ENCODE results near the gene TNS2. TPM values are rescaled to one million over a fixed set of nuclear protein-coding genes. Genes with fewer than 3 reads are reported as not detected.

TNS2 gene
- total and polyA plus RNA-seq, 2 donors (not counting 1 experiment from before 2014, with no cell fraction given) = 0.60 to 1.3 TPM

DNA sequence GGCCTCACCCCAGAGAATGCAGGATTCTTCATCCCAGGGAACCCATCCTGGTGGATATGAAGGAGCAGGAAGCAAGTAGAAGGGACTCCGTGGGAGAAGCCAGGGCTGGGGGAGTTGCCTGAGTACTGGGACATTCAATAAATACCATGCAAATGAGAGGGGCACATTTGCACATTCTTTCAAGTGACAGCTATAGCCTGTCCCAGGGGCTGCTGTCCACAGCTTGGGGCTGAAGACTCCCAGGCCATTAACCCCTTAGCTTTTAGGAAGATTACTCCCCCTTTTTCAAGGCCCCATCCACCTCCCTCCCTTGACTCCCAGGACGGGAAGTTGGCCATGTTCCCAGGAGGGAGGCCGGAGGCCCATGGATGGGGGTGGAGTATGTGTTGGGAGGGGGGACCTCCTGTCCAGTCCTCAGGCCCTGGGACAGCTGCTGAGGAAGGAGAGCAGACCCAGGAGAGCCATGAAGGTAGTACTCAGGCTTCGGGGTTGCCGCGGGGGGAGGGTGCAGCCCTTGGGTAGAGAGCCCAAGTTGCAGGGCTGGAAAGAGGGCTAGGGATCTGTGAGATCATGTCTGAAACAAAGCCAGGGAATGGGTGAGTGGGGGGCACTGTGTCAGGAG, 974 bp upstream of the TNS2 start:
- no peak overlapping the region for H3K4me3 ChIP-seq (ENCODE audit: control extremely low read depth in 1 of 5, extremely low read depth in 1 of 5, insufficient read depth in 1 of 5, low read depth in 2 of 5, low read length in 4 of 5)
- H4K20me1 ChIP-seq (ENCODE audit: control insufficient read depth, insufficient read depth, low read length, poor library complexity, severe bottlenecking) = no peaks in the 10 kb centered on the region
- H2AFZ ChIP-seq (ENCODE audit: insufficient read depth, low read depth, low read length, poor library complexity, severe bottlenecking) = no peak overlapping the region
- intact Hi-C loops (cut with micrococcal nuclease) = no loop called here
- peak overlapping the region; percentile 79 for H3K27ac Mint-ChIP-seq
- ChIA-PET CTCF (interaction anchor here (2.0 to 3.2 kb wide), 3 partner anchors 10 to 19 kb away, joined by 7 to 17 read pairs (median 7); no protein-coding TSS in a partner anchor), POLR2A (no interaction called here)
- no peak overlapping the region for H3K9ac ChIP-seq (ENCODE audit: low read length)
- peak overlapping the region; percentile 41 for H3K4me3 Mint-ChIP-seq
- DNase-seq (no peak), ATAC-seq (ENCODE audit: low read depth) (no peak)
- H3K27me3 ChIP-seq (replicated peaks in 1 of 4; ENCODE audit: control extremely low read depth in 1 of 4, control insufficient read depth in 3 of 4, insufficient read depth in 4 of 4, low read length in 3 of 4) = peaks cover 0 to 2% (median 0%) of the 10 kb centered on the region in 4 experiments
- no peak overlapping the region for H3K27ac ChIP-seq (ENCODE audit: low read length in 2 of 2)
- no peaks in the 10 kb centered on the region for H3K79me2 ChIP-seq (ENCODE audit: control insufficient read depth, insufficient read depth, low read length)
- TF ChIP-seq CTCF (IDR thresholded peaks at IDR 0.05) = no peak
- TF ChIP-seq EZH2 (IDR thresholded peaks at IDR 0.05; ENCODE audit: borderline replicate concordance, insufficient read depth, low read depth, low read length, poor library complexity, severe bottlenecking) = no peak
- H3K9me3 Mint-ChIP-seq (ENCODE audit: insufficient read depth) = no peaks in the 10 kb centered on the region
- peaks cover 13% of the 10 kb centered on the region for H3K4me1 Mint-ChIP-seq
- no peaks in the 10 kb centered on the region for H3K27me3 Mint-ChIP-seq
- peaks cover 18 to 24% of the 10 kb centered on the region in 2 donors for H3K4me1 ChIP-seq (ENCODE audit: control insufficient read depth in 2 of 2, insufficient read depth in 2 of 2, low read length in 2 of 2)
- H3K4me2 ChIP-seq (replicated peaks; ENCODE audit: low read depth, low read length, poor library complexity, severe bottlenecking) = no peak overlapping the region
- H3K36me3 ChIP-seq (replicated peaks in 1 of 2; ENCODE audit: control extremely low read depth in 1 of 2, control insufficient read depth in 1 of 2, extremely low read depth in 1 of 2, insufficient read depth in 2 of 2, low read length in 1 of 2) = no peaks in the 10 kb centered on the region
- WGBS (ENCODE audit: insufficient coverage) = 92% methylated on average over 5 of the region's 6 CpGs
- H3K9me3 ChIP-seq (ENCODE audit: control extremely low read depth in 1 of 3, control insufficient read depth in 2 of 3, insufficient read depth in 1 of 3, low read length in 2 of 3) = no peaks in the 10 kb centered on the region

GRCh38 chr12:53050426-53051057, 677 bp downstream of the TNS2 start:
- 100% methylated on average over 2 of the region's 2 CpGs for WGBS (ENCODE audit: insufficient coverage)

More at GRCh38 chr12:53050426-53051057, 677 bp downstream of the TNS2 start:
- H3K27me3 ChIP-seq (replicated peaks in 1 of 4; ENCODE audit: control extremely low read depth in 1 of 4, control insufficient read depth in 3 of 4, insufficient read depth in 4 of 4, low read length in 3 of 4) = peaks cover 0 to under 1% (median 0%) of the 10 kb centered on the region in 4 experiments
- Mint-ChIP-seq H3K27me3 (no peaks in the 10 kb centered on the region), H3K27ac (no peak overlapping the region), H3K9me3 (ENCODE audit: insufficient read depth) (no peaks in the 10 kb centered on the region), H3K4me1 (peaks cover 21% of the 10 kb centered on the region), H3K4me3 (no peak overlapping the region)
- H3K4me3 ChIP-seq (ENCODE audit: control extremely low read depth in 1 of 5, extremely low read depth in 1 of 5, insufficient read depth in 1 of 5, low read depth in 2 of 5, low read length in 4 of 5) = no peak overlapping the region
- H3K4me1 ChIP-seq (ENCODE audit: control insufficient read depth in 2 of 2, insufficient read depth in 2 of 2, low read length in 2 of 2) = peaks cover 19 to 32% of the 10 kb centered on the region in 2 donors
- no peaks in the 10 kb centered on the region for H3K36me3 ChIP-seq (replicated peaks in 1 of 2; ENCODE audit: control extremely low read depth in 1 of 2, control insufficient read depth in 1 of 2, extremely low read depth in 1 of 2, insufficient read depth in 2 of 2, low read length in 1 of 2)
- H3K4me2 ChIP-seq (replicated peaks; ENCODE audit: low read depth, low read length, poor library complexity, severe bottlenecking) = no peak overlapping the region
- ChIA-PET POLR2A (no interaction called here), CTCF (interaction anchor here (1.4 kb wide), 1 partner anchor 15 kb away, joined by 5 read pairs; no protein-coding TSS in a partner anchor)
- ATAC-seq (ENCODE audit: low read depth) (no peak), DNase-seq (no peak)
- no peak overlapping the region for H2AFZ ChIP-seq (ENCODE audit: insufficient read depth, low read depth, low read length, poor library complexity, severe bottlenecking)
- no peaks in the 10 kb centered on the region for H3K79me2 ChIP-seq (ENCODE audit: control insufficient read depth, insufficient read depth, low read length)
- no peak overlapping the region for H3K27ac ChIP-seq (ENCODE audit: low read length in 2 of 2)
- no peaks in the 10 kb centered on the region for H4K20me1 ChIP-seq (ENCODE audit: control insufficient read depth, insufficient read depth, low read length, poor library complexity, severe bottlenecking)
- H3K9me3 ChIP-seq (ENCODE audit: control extremely low read depth in 1 of 3, control insufficient read depth in 2 of 3, insufficient read depth in 1 of 3, low read length in 2 of 3) = no peaks in the 10 kb centered on the region
- TF ChIP-seq EZH2 (IDR thresholded peaks at IDR 0.05; ENCODE audit: borderline replicate concordance, insufficient read depth, low read depth, low read length, poor library complexity, severe bottlenecking) = no peak
- no peak for TF ChIP-seq CTCF (IDR thresholded peaks at IDR 0.05)
- no peak overlapping the region for H3K9ac ChIP-seq (ENCODE audit: low read length)
- intact Hi-C loops (cut with micrococcal nuclease) = loop anchor here (5.0 kb wide), 2 partner anchors 47 to 392 kb away; partner anchors contain the start of genes IGFBP6 and PRR13
